Suprapubic skin (tissue), 4 donors: ENCODE measurements around the gene AURKA. TPM values are rescaled to one million over a fixed set of nuclear protein-coding genes. Genes with fewer than 3 reads are reported as not detected.

Experiments used
- DNase-seq, 2 donors: peaks; one replicate each; pipeline ENCODE4 v3.0.0-alpha.2; 2019; ENCODE audit warnings: low spot score in 2 of 2
- H3K27ac ChIP-seq: fragments of 200-600 bp; sonication (generic); one replicate; pipeline ENCODE4 v1.5.1; 2019
- H3K27me3 ChIP-seq: fragments of 200-600 bp; sonication (generic); one replicate; pipeline ENCODE4 v1.5.1; 2019
- H3K36me3 ChIP-seq: fragments of 200-600 bp; sonication (generic); one replicate; pipeline ENCODE4 v1.5.1; 2019
- H3K4me1 ChIP-seq: fragments of 200-600 bp; sonication (generic); one replicate; pipeline ENCODE4 v1.5.1; 2019
- H3K4me3 ChIP-seq: fragments of 200-600 bp; sonication (generic); one replicate; pipeline ENCODE4 v1.5.1; 2019; ENCODE audit warnings: mild to moderate bottlenecking
- H3K9me3 ChIP-seq: fragments of 200-600 bp; sonication (generic); one replicate; pipeline ENCODE4 v1.5.1; 2019
- CTCF ChIP-seq, 2 donors: fragments of 200-600 bp in 1 of 2; fragments of 450-650 bp in 1 of 2; sonication (generic) in 1 of 2; IDR thresholded peaks; one replicate each; pipeline ENCODE4 v1.5.1; 2016 to 2019; ENCODE audit warnings: antibody characterized with exemption in 2 of 2, mild to moderate bottlenecking in 1 of 2, moderate library complexity in 1 of 2
- EP300 ChIP-seq: sonication (generic); formaldehyde crosslinking; IDR thresholded peaks from one replicate; pipeline ENCODE4 v1.6.1; 2017; ENCODE audit warnings: antibody characterized with exemption
- POLR2A ChIP-seq, 2 donors: fragments of 450-650 bp; IDR thresholded peaks; one replicate each; pipeline ENCODE4 v1.6.1; 2017; ENCODE audit warnings: antibody characterized with exemption in 2 of 2, mild to moderate bottlenecking in 2 of 2, moderate library complexity in 2 of 2
- POLR2AphosphoS5 ChIP-seq, 3 donors: sonication (generic); formaldehyde crosslinking; IDR thresholded peaks; one replicate each; pipeline ENCODE4 v1.6.1; 2017; ENCODE audit warnings: antibody characterized with exemption in 3 of 3
- WGBS: methylation state at CpG from one replicate; pipeline ENCODE4 v1.1.5; 2018; 5-methylcytosine and 5-hydroxymethylcytosine counted together
- total RNA-seq, 4 donors: library from RNA; depleted of rRNA; stranded (reverse); fragments of >200 nt; gene quantifications; one replicate each; pipeline ENCODE4 v1.1.0, GENCODE V29; 2016

Gene AURKA
- total RNA-seq, 4 donors from 2014 or later: 2.1 to 5.7 (median 2.5) TPM

GRCh38 chr20:56352345-56353055 lies 39.5 kb downstream of the AURKA start:
- no peak overlapping the region for H3K4me3 ChIP-seq
- H3K27me3 ChIP-seq: no peaks in the 10 kb centered on the region
- H3K9me3 ChIP-seq: no peaks in the 10 kb centered on the region
- peaks cover 3% of the 10 kb centered on the region for H3K4me1 ChIP-seq
- no peak overlapping the region for H3K27ac ChIP-seq
- H3K36me3 ChIP-seq: no peaks in the 10 kb centered on the region
- no peak for TF ChIP-seq CTCF (IDR thresholded peaks at IDR 0.05)
- TF ChIP-seq POLR2AphosphoS5 (IDR thresholded peaks at IDR 0.05): no peak
- TF ChIP-seq POLR2A (IDR thresholded peaks at IDR 0.05): no peak
- no peak for TF ChIP-seq EP300
- DNase-seq: no peak
- WGBS: 63% methylated on average over 5 of the region's 5 CpGs

GRCh38 chr20:56350842-56351241 lies 41.2 kb downstream of the AURKA start:
- no peaks in the 10 kb centered on the region for H3K9me3 ChIP-seq
- WGBS: 83% methylated on average over 2 of the region's 2 CpGs
- TF ChIP-seq POLR2A (IDR thresholded peaks at IDR 0.05) (no peak), EP300 (no peak), POLR2AphosphoS5 (IDR thresholded peaks at IDR 0.05) (no peak), CTCF (IDR thresholded peaks at IDR 0.05) (no peak)
- DNase-seq: no peak
- H3K27ac ChIP-seq: no peak overlapping the region
- H3K36me3 ChIP-seq: no peaks in the 10 kb centered on the region
- H3K27me3 ChIP-seq: no peaks in the 10 kb centered on the region
- H3K4me3 ChIP-seq: no peak overlapping the region
- peaks cover 3% of the 10 kb centered on the region for H3K4me1 ChIP-seq

DNA sequence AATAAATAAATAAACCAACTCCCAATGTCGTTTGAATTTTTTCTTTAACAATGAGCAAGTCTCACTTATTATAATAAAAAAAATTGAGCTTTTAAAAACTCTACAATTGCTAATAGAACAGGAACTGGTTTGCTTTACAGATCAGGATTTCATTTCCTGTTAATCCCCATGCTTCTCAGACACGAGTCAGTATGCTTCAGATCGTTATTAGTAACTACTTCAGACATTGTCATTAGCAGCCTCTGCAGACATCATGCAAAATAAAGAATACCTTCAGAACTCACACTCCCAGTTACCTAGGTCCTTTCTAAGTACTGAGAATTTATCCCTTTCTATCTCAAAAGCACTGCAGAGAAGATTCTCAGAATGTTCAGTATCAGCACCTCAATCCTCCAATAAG lies 43.3 kb downstream of the AURKA start:
- no peak overlapping the region for H3K4me3 ChIP-seq
- TF ChIP-seq CTCF (IDR thresholded peaks at IDR 0.05): no peak
- no peak for TF ChIP-seq POLR2AphosphoS5 (IDR thresholded peaks at IDR 0.05)
- TF ChIP-seq EP300: no peak
- no peak overlapping the region for H3K27ac ChIP-seq
- H3K4me1 ChIP-seq: peaks cover 6% of the 10 kb centered on the region
- no peak for DNase-seq
- peaks cover 16% of the 10 kb centered on the region for H3K27me3 ChIP-seq
- 12% methylated on average over 3 of the region's 3 CpGs for WGBS
- no peaks in the 10 kb centered on the region for H3K36me3 ChIP-seq
- no peaks in the 10 kb centered on the region for H3K9me3 ChIP-seq

DNA sequence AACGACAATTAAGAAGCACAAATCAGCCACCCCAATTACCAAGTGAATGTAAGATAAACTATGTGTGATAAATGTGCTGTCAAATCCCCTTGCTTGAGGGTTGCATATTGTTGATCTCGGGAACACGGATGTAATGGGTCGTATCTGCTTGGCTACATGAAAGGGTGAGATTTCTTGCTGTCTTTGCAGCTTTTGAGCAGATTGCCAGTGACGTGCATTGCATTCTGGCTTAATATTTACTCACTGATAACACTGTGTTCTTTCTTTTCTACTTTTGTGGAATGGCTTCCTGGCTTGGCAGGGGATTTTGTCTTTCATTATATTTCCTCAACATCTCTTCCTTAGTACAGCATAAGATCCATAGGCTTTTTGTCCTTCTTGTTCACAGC lies 43.7 kb downstream of the AURKA start:
- H3K4me1 ChIP-seq: peaks cover 8% of the 10 kb centered on the region
- peaks cover 18% of the 10 kb centered on the region for H3K27me3 ChIP-seq
- no peak overlapping the region for H3K27ac ChIP-seq
- no peak for TF ChIP-seq EP300
- H3K9me3 ChIP-seq: no peaks in the 10 kb centered on the region
- no peaks in the 10 kb centered on the region for H3K36me3 ChIP-seq
- 24% methylated on average over 5 of the region's 5 CpGs for WGBS
- no peak overlapping the region for H3K4me3 ChIP-seq
- DNase-seq: no peak

DNA sequence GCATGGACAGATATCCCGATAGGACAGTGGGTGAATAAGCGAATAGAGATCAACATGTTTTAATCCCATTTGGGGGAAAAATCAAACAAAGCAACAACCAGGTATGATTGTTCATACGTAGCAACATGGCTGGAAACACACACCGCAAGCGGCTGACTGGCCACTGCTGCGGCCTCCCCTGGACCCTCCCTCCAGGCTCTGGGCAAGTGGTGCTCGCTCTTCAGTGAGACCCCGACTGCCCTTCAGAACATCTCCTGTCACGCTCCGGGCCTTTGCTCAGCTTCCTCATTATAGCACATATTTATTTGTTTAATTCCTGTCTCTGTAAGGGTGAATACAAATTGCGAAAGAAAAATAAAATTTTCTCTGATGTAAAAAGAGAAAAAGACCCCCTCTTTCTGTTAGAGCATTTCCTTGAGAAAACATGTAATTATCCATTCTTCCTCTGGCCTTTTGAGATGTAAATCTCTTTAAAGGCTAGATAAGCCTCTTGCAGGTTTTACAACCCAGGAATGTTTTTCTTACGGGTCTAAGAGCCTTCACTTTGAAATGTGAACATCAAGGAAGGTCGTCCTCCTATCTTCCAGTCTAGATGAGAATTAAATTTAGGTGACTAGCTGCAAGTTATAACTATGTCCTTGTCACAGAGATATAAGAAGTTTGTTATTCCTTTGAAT lies 44.2 kb downstream of the AURKA start:
- H3K36me3 ChIP-seq: no peaks in the 10 kb centered on the region
- 76% methylated on average over 13 of the region's 13 CpGs for WGBS
- no peaks in the 10 kb centered on the region for H3K9me3 ChIP-seq
- H3K4me1 ChIP-seq: peaks cover 8% of the 10 kb centered on the region
- DNase-seq: no peak
- peaks cover 24% of the 10 kb centered on the region for H3K27me3 ChIP-seq
- no peak overlapping the region for H3K4me3 ChIP-seq
- no peak for TF ChIP-seq POLR2AphosphoS5 (IDR thresholded peaks at IDR 0.05)
- no peak for TF ChIP-seq EP300
- TF ChIP-seq POLR2A (IDR thresholded peaks at IDR 0.05): no peak
- no peak for TF ChIP-seq CTCF (IDR thresholded peaks at IDR 0.05)
- H3K27ac ChIP-seq: no peak overlapping the region
